Large intestine (tissue), 3 donors: ENCODE results near the gene RAPGEF1. TPM values are rescaled to one million over a fixed set of nuclear protein-coding genes. Genes with fewer than 3 reads are reported as not detected.
A peak's percentile ranks its signal among the peaks of the same experiment; 100 is the strongest.
"Not testable (repeated sequence)": the region's sequence is repeated elsewhere in the genome, so short reads cannot be mapped to it uniquely, and the experiment has no call there.

ENCODE experiments used
- DNase-seq, 2 donors: peaks; one replicate each; pipeline versions ENCODE4 v3.0.0 to v3.0.0-alpha.2; 2013
- H3K27ac ChIP-seq: one replicate; pipeline ENCODE4 v1.5.1; 2013; ENCODE audit warnings: low read length
- H3K27me3 ChIP-seq: 2 replicates; pipeline ENCODE4 v1.6.1; 2013; ENCODE audit warnings: low read length; ENCODE audit not compliant: control insufficient read depth, insufficient read depth
- H3K36me3 ChIP-seq: 2 replicates; pipeline ENCODE4 v1.6.1; 2013; ENCODE audit warnings: low read length; ENCODE audit not compliant: control insufficient read depth, insufficient read depth
- H3K4me1 ChIP-seq: one replicate; pipeline ENCODE4 v1.6.1; 2013; ENCODE audit warnings: low read length; ENCODE audit not compliant: control insufficient read depth, insufficient read depth
- H3K4me3 ChIP-seq: one replicate; pipeline ENCODE4 v1.5.1; 2013; ENCODE audit warnings: low read length
- H3K9me3 ChIP-seq: one replicate; pipeline ENCODE4 v1.6.1; 2013; ENCODE audit warnings: mild to moderate bottlenecking, low read depth, low read length, moderate library complexity; ENCODE audit not compliant: control insufficient read depth
- WGBS: methylation state at CpG from one replicate; pipeline ENCODE4 v1.1.5; 2013; ENCODE audit warnings: low lambda C conversion rate; ENCODE audit not compliant: insufficient coverage; 5-methylcytosine and 5-hydroxymethylcytosine counted together
- polyA plus RNA-seq: library from polyadenylated mRNA; unstranded; fragments of 120-200 nt; gene quantifications from one replicate; pipeline ENCODE4 v1.2.1, GENCODE V29; 2013

RAPGEF1 gene
- polyA plus RNA-seq, 1 donor: 39.7 TPM

- peaks cover 13% of the 10 kb centered on the region for H3K4me1 ChIP-seq
- DNase-seq: no peak
- no peak overlapping the region for H3K27ac ChIP-seq
- H3K9me3 ChIP-seq: no peaks in the 10 kb centered on the region
- peaks cover 15% of the 10 kb centered on the region for H3K36me3 ChIP-seq
- H3K4me3 ChIP-seq: no peak overlapping the region
- WGBS: 100% methylated on average over 1 of the region's 7 CpGs
- no peaks in the 10 kb centered on the region for H3K27me3 ChIP-seq
Measured at GRCh38 chr9:131719262-131719908, 20.5 kb downstream of the RAPGEF1 start.

- Histone ChIP-seq H3K4me3 (no peak overlapping the region), H3K27me3 (no peaks in the 10 kb centered on the region), H3K36me3 (peaks cover 20% of the 10 kb centered on the region), H3K9me3 (no peaks in the 10 kb centered on the region), H3K27ac (peak overlapping the region; percentile 78), H3K4me1 (peaks cover 13% of the 10 kb centered on the region)
- peak; percentile 83 to 89 for DNase-seq
- no CpG with 5 or more reads among the region's 14 CpGs for WGBS
Measured at GRCh38 chr9:131717719-131718460, 22.0 kb downstream of the RAPGEF1 start.

- no peaks in the 10 kb centered on the region for H3K27me3 ChIP-seq
- WGBS: no CpG with 5 or more reads among the region's 5 CpGs
- no peaks in the 10 kb centered on the region for H3K9me3 ChIP-seq
- no peak overlapping the region for H3K27ac ChIP-seq
- H3K36me3 ChIP-seq: peaks cover 10% of the 10 kb centered on the region
- DNase-seq: no peak
- peaks cover 13% of the 10 kb centered on the region for H3K4me1 ChIP-seq
- H3K4me3 ChIP-seq: no peak overlapping the region
Measured at GRCh38 chr9:131715906-131716305, 24.0 kb downstream of the RAPGEF1 start.

GRCh38 chr9:131714821-131715220 lies 25.1 kb downstream of the RAPGEF1 start:
- no peak overlapping the region for H3K27ac ChIP-seq
- H3K4me1 ChIP-seq: peaks cover 13% of the 10 kb centered on the region
- H3K27me3 ChIP-seq: no peaks in the 10 kb centered on the region
- H3K9me3 ChIP-seq: no peaks in the 10 kb centered on the region
- H3K4me3 ChIP-seq: no peak overlapping the region
- WGBS: 80% methylated on average over 1 of the region's 9 CpGs
- DNase-seq: no peak
- H3K36me3 ChIP-seq: peaks cover 10% of the 10 kb centered on the region

GRCh38 chr9:131714161-131714646 lies 25.7 kb downstream of the RAPGEF1 start:
- H3K27ac ChIP-seq: peak overlapping the region; percentile 9
- no CpG with 5 or more reads among the region's 10 CpGs for WGBS

GRCh38 chr9:131713016-131713415 lies 26.9 kb downstream of the RAPGEF1 start:
- DNase-seq: no peak
- no peak overlapping the region for H3K27ac ChIP-seq
- WGBS: 100% methylated on average over 1 of the region's 8 CpGs
- H3K9me3 ChIP-seq: no peaks in the 10 kb centered on the region
- no peaks in the 10 kb centered on the region for H3K27me3 ChIP-seq
- H3K36me3 ChIP-seq: peaks cover 10% of the 10 kb centered on the region
- H3K4me3 ChIP-seq: no peak overlapping the region
- peaks cover 5% of the 10 kb centered on the region for H3K4me1 ChIP-seq

More at GRCh38 chr9:131714161-131714646, 25.7 kb downstream of the RAPGEF1 start:
- no peak overlapping the region for H3K4me3 ChIP-seq
- no peak for DNase-seq
- H3K27me3 ChIP-seq: no peaks in the 10 kb centered on the region
- H3K9me3 ChIP-seq: no peaks in the 10 kb centered on the region
- H3K4me1 ChIP-seq: peaks cover 13% of the 10 kb centered on the region
- H3K36me3 ChIP-seq: peaks cover 10% of the 10 kb centered on the region

GRCh38 chr9:131712151-131712716 lies 27.6 kb downstream of the RAPGEF1 start:
- Histone ChIP-seq H3K4me1 (peaks cover 2% of the 10 kb centered on the region), H3K27me3 (no peaks in the 10 kb centered on the region), H3K27ac (no peak overlapping the region), H3K36me3 (peaks cover 10% of the 10 kb centered on the region), H3K9me3 (no peaks in the 10 kb centered on the region), H3K4me3 (no peak overlapping the region)
- WGBS: no CpG with 5 or more reads among the region's 10 CpGs
- DNase-seq: no peak

GRCh38 chr9:131709771-131710431 lies 30.0 kb downstream of the RAPGEF1 start:
- Histone ChIP-seq H3K4me1 (peaks cover 23% of the 10 kb centered on the region), H3K9me3 (no peaks in the 10 kb centered on the region), H3K27ac (no peak overlapping the region), H3K36me3 (peaks cover 6% of the 10 kb centered on the region), H3K27me3 (no peaks in the 10 kb centered on the region), H3K4me3 (no peak overlapping the region)
- WGBS: 80% methylated on average over 3 of the region's 10 CpGs
- DNase-seq: no peak

GRCh38 chr9:131709010-131709770 lies 30.7 kb downstream of the RAPGEF1 start:
- not testable (repeated sequence) for H3K27ac ChIP-seq

More at GRCh38 chr9:131709010-131709770, 30.7 kb downstream of the RAPGEF1 start:
- no CpG with 5 or more reads among the region's 14 CpGs for WGBS
- not testable (repeated sequence) for DNase-seq, H3K9me3 ChIP-seq, H3K4me3 ChIP-seq, H3K36me3 ChIP-seq, H3K27me3 ChIP-seq
- H3K4me1 ChIP-seq: peaks cover 27% of the 10 kb centered on the region
